Measurements from ENCODE around the gene CRIP2. TPM values are rescaled to one million over a fixed set of nuclear protein-coding genes. Genes with fewer than 3 reads are reported as not detected.

CRIP2 gene
- total and polyA plus RNA-seq, 2 of the 13 experiments (the other 11 are each of a cell fraction or from before 2014, with no cell fraction given) = 31.6 to 37.9 TPM

DNA sequence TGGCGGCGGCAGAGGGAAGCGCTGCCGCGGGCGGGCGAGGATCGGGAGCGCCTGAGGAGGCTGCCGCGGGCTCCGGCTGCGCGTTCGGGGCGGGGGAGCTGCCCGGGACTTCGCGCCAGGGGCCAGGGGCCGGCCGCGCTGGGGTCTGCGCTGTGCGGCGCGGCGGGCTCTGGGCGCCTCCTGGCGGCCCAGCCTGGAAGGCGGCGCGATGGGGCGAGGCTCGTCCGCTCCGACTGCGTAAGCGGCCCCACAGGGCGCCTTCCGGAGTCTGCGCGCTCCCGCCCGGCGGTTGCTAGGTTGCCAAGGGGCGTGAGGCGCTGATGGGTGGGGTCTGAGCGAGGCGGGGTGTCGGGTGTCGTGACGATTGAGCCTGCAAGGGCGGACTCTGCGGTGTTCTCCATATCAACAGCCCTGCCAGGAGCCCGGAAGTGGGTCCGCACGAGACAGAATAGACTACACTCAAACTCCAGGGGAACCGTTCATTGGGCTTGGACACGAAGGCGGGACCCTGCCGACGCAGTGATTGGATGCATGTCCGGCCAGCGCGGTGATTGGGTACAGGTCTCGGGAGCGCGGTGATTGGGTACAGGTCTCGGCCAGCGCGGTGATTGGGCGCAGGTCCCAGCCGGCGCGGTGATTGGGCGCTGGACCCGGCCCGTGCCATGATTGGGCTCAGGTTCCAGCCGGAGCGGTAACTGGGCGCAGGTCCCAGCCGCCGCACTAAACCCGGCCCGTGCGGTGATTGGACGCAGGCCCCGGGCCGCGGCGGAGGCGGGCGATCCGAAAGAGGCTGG is 16.1 kb downstream of the CRIP2 start, which contains the start of gene TEDC1 (continued):
- TF ChIP-seq KLF6 (CRISPR knock-in tag; IDR thresholded peaks at IDR 0.05) (0 out of 2 replicates have a peak, but pooled peaks have one; percentile 40), RORA (CRISPR knock-in tag; IDR thresholded peaks at IDR 0.05) (no peak), MXD4 (CRISPR knock-in tag; IDR thresholded peaks at IDR 0.05) (peak; percentile 89), CENPX (CRISPR knock-in tag; IDR thresholded peaks at IDR 0.05) (no peak), BRD4 (CRISPR knock-in tag; IDR thresholded peaks at IDR 0.05) (no peak; the same call in 1 of the 2 replicates), HCFC1 (IDR thresholded peaks at IDR 0.05; ENCODE audit: low read depth, low read length) (peak; percentile 32; the same call in 1 of the 2 replicates), SMAD3 (CRISPR knock-in tag; IDR thresholded peaks at IDR 0.05) (peak; percentile 86), ZNF615 (CRISPR knock-in tag; IDR thresholded peaks at IDR 0.05; ENCODE audit: borderline replicate concordance) (no peak), SIX4 (CRISPR knock-in tag; IDR thresholded peaks at IDR 0.05) (peak; percentile 85; the same call in 1 of the 2 replicates), GATAD2A (CRISPR knock-in tag; IDR thresholded peaks at IDR 0.05) (no peak), SAP130 (CRISPR knock-in tag; IDR thresholded peaks at IDR 0.05; ENCODE audit: low read depth) (peak; percentile 91), ZNF354B (CRISPR knock-in tag; IDR thresholded peaks at IDR 0.05) (peak; percentile 70; the same call in 1 of the 2 replicates), ZNF841 (CRISPR knock-in tag; IDR thresholded peaks at IDR 0.05; ENCODE audit: borderline replicate concordance) (0 out of 2 replicates have a peak, but pooled peaks have one; percentile 17), CCDC6 (CRISPR knock-in tag; IDR thresholded peaks at IDR 0.05) (peak; percentile 39; the same call in 1 of the 2 replicates), IKZF1 (IDR thresholded peaks at IDR 0.05) (no peak)
- TF ChIP-seq, protein P1, sequence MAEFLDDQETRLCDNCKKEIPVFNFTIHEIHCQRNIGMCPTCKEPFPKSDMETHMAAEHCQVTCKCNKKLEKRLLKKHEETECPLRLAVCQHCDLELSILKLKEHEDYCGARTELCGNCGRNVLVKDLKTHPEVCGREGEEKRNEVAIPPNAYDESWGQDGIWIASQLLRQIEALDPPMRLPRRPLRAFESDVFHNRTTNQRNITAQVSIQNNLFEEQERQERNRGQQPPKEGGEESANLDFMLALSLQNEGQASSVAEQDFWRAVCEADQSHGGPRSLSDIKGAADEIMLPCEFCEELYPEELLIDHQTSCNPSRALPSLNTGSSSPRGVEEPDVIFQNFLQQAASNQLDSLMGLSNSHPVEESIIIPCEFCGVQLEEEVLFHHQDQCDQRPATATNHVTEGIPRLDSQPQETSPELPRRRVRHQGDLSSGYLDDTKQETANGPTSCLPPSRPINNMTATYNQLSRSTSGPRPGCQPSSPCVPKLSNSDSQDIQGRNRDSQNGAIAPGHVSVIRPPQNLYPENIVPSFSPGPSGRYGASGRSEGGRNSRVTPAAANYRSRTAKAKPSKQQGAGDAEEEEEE (CRISPR knock-in tag; IDR thresholded peaks at IDR 0.05; ENCODE audit: borderline replicate concordance) = no peak
- TF ChIP-seq, protein P2, sequence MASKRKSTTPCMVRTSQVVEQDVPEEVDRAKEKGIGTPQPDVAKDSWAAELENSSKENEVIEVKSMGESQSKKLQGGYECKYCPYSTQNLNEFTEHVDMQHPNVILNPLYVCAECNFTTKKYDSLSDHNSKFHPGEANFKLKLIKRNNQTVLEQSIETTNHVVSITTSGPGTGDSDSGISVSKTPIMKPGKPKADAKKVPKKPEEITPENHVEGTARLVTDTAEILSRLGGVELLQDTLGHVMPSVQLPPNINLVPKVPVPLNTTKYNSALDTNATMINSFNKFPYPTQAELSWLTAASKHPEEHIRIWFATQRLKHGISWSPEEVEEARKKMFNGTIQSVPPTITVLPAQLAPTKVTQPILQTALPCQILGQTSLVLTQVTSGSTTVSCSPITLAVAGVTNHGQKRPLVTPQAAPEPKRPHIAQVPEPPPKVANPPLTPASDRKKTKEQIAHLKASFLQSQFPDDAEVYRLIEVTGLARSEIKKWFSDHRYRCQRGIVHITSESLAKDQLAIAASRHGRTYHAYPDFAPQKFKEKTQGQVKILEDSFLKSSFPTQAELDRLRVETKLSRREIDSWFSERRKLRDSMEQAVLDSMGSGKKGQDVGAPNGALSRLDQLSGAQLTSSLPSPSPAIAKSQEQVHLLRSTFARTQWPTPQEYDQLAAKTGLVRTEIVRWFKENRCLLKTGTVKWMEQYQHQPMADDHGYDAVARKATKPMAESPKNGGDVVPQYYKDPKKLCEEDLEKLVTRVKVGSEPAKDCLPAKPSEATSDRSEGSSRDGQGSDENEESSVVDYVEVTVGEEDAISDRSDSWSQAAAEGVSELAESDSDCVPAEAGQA (IDR thresholded peaks at IDR 0.05; ENCODE audit: low read depth) = no peak
- TF ChIP-seq, protein P2 (CRISPR knock-in tag; IDR thresholded peaks at IDR 0.05; ENCODE audit: borderline replicate concordance) = peak; percentile 67; the same call in 1 of the 2 replicates
- TF ChIP-seq, protein P3, sequence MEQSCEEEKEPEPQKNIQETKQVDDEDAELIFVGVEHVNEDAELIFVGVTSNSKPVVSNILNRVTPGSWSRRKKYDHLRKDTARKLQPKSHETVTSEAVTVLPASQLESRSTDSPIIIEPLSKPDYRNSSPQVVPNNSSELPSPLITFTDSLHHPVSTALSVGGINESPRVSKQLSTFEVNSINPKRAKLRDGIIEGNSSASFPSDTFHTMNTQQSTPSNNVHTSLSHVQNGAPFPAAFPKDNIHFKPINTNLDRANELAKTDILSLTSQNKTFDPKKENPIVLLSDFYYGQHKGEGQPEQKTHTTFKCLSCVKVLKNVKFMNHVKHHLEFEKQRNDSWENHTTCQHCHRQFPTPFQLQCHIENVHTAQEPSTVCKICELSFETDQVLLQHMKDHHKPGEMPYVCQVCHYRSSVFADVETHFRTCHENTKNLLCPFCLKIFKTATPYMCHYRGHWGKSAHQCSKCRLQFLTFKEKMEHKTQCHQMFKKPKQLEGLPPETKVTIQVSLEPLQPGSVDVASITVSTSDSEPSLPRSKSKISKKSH (CRISPR knock-in tag; IDR thresholded peaks at IDR 0.05; ENCODE audit: borderline replicate concordance) = peak; percentile 22; the same call in 1 of the 2 replicates
- TF ChIP-seq, protein P4, sequence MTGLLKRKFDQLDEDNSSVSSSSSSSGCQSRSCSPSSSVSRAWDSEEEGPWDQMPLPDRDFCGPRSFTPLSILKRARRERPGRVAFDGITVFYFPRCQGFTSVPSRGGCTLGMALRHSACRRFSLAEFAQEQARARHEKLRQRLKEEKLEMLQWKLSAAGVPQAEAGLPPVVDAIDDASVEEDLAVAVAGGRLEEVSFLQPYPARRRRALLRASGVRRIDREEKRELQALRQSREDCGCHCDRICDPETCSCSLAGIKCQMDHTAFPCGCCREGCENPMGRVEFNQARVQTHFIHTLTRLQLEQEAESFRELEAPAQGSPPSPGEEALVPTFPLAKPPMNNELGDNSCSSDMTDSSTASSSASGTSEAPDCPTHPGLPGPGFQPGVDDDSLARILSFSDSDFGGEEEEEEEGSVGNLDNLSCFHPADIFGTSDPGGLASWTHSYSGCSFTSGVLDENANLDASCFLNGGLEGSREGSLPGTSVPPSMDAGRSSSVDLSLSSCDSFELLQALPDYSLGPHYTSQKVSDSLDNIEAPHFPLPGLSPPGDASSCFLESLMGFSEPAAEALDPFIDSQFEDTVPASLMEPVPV (CRISPR knock-in tag; IDR thresholded peaks at IDR 0.05) = peak; percentile 95

Data from HepG2 (cell line).